HG03460 (cell line): ENCODE measurements around the gene BANK1.

Experiments used
- ATAC-seq: cut with Tn5 transposase; IDR thresholded peaks from one replicate; pipeline ENCODE4 v1.9.1; 2021; ENCODE audit not compliant: unreplicated experiment

Gene BANK1

GRCh38 chr4:101807351-101807750 lies 16.8 kb downstream of the BANK1 start:
- ATAC-seq = peak; percentile 23

GRCh38 chr4:101813604-101814003 lies 23.1 kb downstream of the BANK1 start:
- no peak for ATAC-seq

GRCh38 chr4:101818362-101818761 lies 27.8 kb downstream of the BANK1 start:
- no peak for ATAC-seq

GRCh38 chr4:101823864-101824263 lies 33.3 kb downstream of the BANK1 start:
- no peak for ATAC-seq

- ATAC-seq = no peak
These were observed 34.0 kb downstream of the BANK1 start for GRCh38 chr4:101824500-101824899.

GRCh38 chr4:101825953-101826352 lies 35.4 kb downstream of the BANK1 start:
- ATAC-seq = no peak

GRCh38 chr4:101831816-101832215 lies 41.3 kb downstream of the BANK1 start:
- no peak for ATAC-seq

- ATAC-seq = no peak
These were observed 43.0 kb downstream of the BANK1 start for GRCh38 chr4:101833480-101833879.

- no peak for ATAC-seq
These were observed 44.8 kb downstream of the BANK1 start for GRCh38 chr4:101835121-101835904.

- ATAC-seq = no peak
These were observed 52.5 kb downstream of the BANK1 start for GRCh38 chr4:101843054-101843453.

GRCh38 chr4:101846550-101846949 lies 56.0 kb downstream of the BANK1 start:
- no peak for ATAC-seq

- no peak for ATAC-seq
These were observed 60.2 kb downstream of the BANK1 start for GRCh38 chr4:101850698-101851097.

GRCh38 chr4:101851672-101852071 lies 61.1 kb downstream of the BANK1 start:
- ATAC-seq = peak; percentile 60

- no peak for ATAC-seq
These were observed 62.5 kb downstream of the BANK1 start for GRCh38 chr4:101853028-101853427.

- ATAC-seq = no peak
These were observed 63.2 kb downstream of the BANK1 start for GRCh38 chr4:101853691-101854090.

- no peak for ATAC-seq
These were observed 64.7 kb downstream of the BANK1 start for GRCh38 chr4:101855239-101855638.

GRCh38 chr4:101856149-101856548 lies 65.6 kb downstream of the BANK1 start:
- ATAC-seq = no peak

- ATAC-seq = no peak
These were observed 66.6 kb downstream of the BANK1 start for GRCh38 chr4:101857176-101857575.

GRCh38 chr4:101858641-101859040 lies 68.1 kb downstream of the BANK1 start:
- ATAC-seq = no peak

GRCh38 chr4:101862595-101862994 lies 72.1 kb downstream of the BANK1 start:
- ATAC-seq = no peak

GRCh38 chr4:101864660-101865059 lies 74.1 kb downstream of the BANK1 start:
- no peak for ATAC-seq

GRCh38 chr4:101865501-101866062 lies 75.1 kb downstream of the BANK1 start:
- ATAC-seq = no peak

GRCh38 chr4:101870874-101871273 lies 80.3 kb downstream of the BANK1 start:
- ATAC-seq = no peak
